KOPT-K1 (cell line): Measurements from ENCODE around the gene EZH2.
A peak's percentile ranks its signal among the peaks of the same experiment; 100 is the strongest.

Experiments
- H3K27ac ChIP-seq: fragments of 200-600 bp; sonication (generic); 2 replicates; pipeline ENCODE4 v1.5.1; 2016; ENCODE audit warnings: antibody characterized with exemption, mild to moderate bottlenecking, low read depth, low read length; ENCODE audit not compliant: poor library complexity, severe bottlenecking
- H3K36me3 ChIP-seq: fragments of 200-600 bp; sonication (generic); 2 replicates; pipeline ENCODE4 v1.5.1; 2017; ENCODE audit warnings: antibody characterized with exemption, mild to moderate bottlenecking, low read length, moderate library complexity; ENCODE audit not compliant: insufficient read depth
- H3K9me3 ChIP-seq: fragments of 200-600 bp; sonication (generic); 2 replicates; pipeline ENCODE4 v1.5.1; 2017; ENCODE audit warnings: antibody characterized with exemption, low read length, mild to moderate bottlenecking; ENCODE audit not compliant: insufficient read depth, poor library complexity, severe bottlenecking

Gene EZH2

GRCh38 chr7:148790850-148791249 lies 93.2 kb downstream of the EZH2 start:
- H3K27ac ChIP-seq: no peak overlapping the region
- peaks cover 98% of the 10 kb centered on the region for H3K36me3 ChIP-seq
- peaks cover 6% of the 10 kb centered on the region for H3K9me3 ChIP-seq

DNA sequence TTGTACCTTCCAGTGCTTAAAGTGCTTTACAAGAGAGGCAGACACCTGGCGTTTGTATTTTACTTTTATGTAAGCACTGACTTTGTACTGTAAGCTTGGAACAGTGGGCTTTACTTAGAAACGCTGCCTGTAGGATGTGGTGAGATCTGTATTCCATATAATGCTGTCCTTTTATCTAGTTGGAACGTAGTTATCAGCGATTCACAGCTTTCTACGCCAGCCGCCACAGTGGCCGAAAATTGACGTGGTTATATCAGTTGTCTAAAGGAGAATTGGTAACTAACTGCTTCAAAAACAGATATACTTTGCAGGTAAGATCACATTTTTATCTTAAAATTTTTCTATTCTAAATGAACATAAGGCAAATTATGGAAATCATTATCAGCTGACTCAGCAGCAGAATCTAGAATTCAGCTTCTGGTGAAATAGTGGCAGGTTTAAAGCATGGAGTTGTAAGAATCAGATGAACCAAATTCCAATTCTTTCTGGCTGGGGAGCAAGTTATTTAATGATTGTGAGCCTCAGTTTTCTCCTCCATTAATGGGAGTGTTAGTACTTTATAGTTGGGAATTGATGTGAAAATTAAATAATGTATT lies 93.9 kb downstream of the EZH2 start:
- Histone ChIP-seq H3K9me3 (peaks cover 6% of the 10 kb centered on the region), H3K36me3 (peaks cover 100% of the 10 kb centered on the region), H3K27ac (no peak overlapping the region)

GRCh38 chr7:148789220-148789619 lies 94.9 kb downstream of the EZH2 start:
- no peak overlapping the region for H3K27ac ChIP-seq
- peaks cover 100% of the 10 kb centered on the region for H3K36me3 ChIP-seq
- H3K9me3 ChIP-seq: peaks cover 2% of the 10 kb centered on the region

GRCh38 chr7:148787571-148788295 lies 96.4 kb downstream of the EZH2 start:
- H3K9me3 ChIP-seq: no peaks in the 10 kb centered on the region
- H3K36me3 ChIP-seq: peaks cover 100% of the 10 kb centered on the region
- H3K27ac ChIP-seq: no peak overlapping the region

DNA sequence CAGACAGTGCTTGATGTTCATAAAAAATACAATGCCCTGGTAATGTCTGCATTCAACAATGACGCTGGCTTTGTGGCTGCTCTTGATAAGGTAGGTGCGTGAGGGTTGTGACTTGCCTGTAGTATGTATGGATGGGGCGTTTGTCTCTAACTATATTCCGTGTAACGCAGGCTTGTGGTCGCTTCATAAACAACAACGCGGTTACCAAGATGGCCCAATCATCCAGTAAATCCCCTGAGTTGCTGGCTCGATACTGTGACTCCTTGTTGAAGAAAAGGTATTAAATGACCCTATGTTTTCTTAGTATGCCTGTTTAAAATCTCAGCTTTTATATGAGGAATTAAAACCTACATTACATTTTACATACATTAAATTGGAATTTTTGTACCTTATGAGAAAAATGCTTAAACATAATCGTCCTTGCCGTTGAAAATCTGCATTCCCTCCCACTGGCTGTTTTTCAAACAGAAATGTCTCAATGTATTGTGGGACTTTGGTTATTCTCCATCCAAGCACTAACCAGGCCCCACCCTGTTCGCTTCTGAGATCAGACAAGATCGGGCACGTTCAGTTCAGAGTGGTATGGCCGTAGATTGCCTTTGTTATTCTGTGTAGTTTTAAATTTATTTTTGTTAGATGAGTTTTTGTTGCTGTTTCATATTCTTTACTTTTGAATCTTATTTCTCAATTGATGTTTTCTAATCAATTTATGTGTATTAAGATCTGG lies 100.1 kb downstream of the EZH2 start:
- Histone ChIP-seq H3K36me3 (peaks cover 98% of the 10 kb centered on the region), H3K27ac (no peak overlapping the region)

DNA sequence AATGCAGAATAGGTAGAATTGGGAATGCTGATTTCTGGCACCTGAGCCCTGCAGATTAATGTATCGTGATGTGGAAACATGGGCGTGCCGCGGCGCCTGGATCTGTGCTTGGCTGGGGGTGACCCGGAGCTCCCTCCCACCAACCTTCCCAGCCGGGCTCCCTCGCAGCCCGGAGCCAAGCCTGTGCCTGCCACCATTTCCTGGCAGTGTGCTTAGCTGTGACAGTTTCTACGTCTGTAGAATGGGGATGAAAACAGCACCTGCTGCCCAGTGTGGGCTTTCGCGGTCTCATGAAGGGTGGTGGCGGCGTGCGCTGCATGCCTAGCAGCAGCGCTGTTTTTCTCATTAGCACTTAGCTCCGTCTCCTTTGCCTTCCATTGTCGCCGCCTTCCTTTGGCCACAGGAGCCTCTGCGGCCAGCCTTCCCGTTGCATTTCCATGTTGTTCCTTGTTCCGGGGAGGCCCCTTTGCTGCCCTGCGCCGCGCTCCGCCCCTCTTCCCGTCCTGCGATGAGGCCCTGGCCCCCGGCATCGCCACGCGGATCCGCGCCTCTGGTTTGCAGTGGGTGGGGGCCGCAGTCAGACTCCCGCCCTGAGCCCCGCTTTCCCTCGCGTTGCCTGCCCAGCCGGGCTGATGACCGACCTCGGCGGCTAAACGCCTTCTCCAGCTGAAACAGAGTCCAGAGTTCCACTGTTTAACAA lies 101.2 kb downstream of the EZH2 start:
- Histone ChIP-seq H3K9me3 (no peaks in the 10 kb centered on the region), H3K36me3 (peaks cover 97% of the 10 kb centered on the region), H3K27ac (no peak overlapping the region)

More for the DNA sequence above, 100.1 kb downstream of the EZH2 start:
- no peaks in the 10 kb centered on the region for H3K9me3 ChIP-seq

- no peaks in the 10 kb centered on the region for H3K9me3 ChIP-seq
- H3K36me3 ChIP-seq: peaks cover 80% of the 10 kb centered on the region
- no peak overlapping the region for H3K27ac ChIP-seq
These were observed 109.6 kb downstream of the EZH2 start for GRCh38 chr7:148774471-148774870.

DNA sequence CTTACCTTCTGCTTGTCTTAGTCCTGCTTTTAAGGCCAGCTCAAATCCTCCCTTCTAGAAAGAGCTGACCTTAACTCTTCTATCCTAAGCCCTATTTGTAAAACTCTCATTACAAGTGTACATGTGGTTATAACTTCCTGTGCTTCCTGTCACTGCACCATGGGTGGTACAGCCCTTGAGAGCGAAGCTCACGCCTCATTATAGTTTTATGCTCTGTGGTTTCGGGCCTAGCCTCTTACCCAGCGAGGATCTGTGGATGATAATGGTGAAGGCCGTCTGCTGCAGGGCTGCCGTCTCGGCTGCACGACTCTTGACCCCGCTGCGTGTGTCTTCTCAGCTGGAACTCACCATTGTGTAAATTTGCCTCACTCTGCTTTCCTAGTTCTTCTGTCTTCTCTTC lies 110.8 kb downstream of the EZH2 start:
- H3K9me3 ChIP-seq: no peaks in the 10 kb centered on the region
- H3K27ac ChIP-seq: peak overlapping the region; percentile 48
- peaks cover 80% of the 10 kb centered on the region for H3K36me3 ChIP-seq

- Histone ChIP-seq H3K9me3 (no peaks in the 10 kb centered on the region), H3K27ac (no peak overlapping the region), H3K36me3 (peaks cover 85% of the 10 kb centered on the region)
These were observed 111.6 kb downstream of the EZH2 start for GRCh38 chr7:148772297-148773089.

GRCh38 chr7:148770004-148770403 lies 114.1 kb downstream of the EZH2 start:
- no peaks in the 10 kb centered on the region for H3K9me3 ChIP-seq
- no peak overlapping the region for H3K27ac ChIP-seq
- H3K36me3 ChIP-seq: peaks cover 86% of the 10 kb centered on the region

DNA sequence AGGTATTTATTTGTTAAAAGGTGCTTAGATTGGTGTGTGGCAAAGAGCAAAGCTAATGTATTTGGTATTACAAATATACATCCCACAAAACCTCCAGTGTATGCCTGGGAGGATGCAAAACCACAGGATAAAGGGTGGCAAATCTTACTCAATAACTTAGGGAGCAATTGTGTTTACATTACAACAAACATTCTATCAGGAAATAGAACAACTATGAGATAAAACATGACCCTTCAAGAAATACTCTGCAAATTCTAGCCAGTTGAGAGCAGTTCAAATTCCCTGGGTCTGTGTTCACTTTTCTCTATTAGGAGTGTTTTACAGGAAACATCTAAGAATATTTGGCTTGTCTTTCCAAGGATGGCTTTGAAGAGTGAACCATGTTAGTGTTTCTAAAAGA lies 120.5 kb downstream of the EZH2 start:
- no peaks in the 10 kb centered on the region for H3K9me3 ChIP-seq

DNA sequence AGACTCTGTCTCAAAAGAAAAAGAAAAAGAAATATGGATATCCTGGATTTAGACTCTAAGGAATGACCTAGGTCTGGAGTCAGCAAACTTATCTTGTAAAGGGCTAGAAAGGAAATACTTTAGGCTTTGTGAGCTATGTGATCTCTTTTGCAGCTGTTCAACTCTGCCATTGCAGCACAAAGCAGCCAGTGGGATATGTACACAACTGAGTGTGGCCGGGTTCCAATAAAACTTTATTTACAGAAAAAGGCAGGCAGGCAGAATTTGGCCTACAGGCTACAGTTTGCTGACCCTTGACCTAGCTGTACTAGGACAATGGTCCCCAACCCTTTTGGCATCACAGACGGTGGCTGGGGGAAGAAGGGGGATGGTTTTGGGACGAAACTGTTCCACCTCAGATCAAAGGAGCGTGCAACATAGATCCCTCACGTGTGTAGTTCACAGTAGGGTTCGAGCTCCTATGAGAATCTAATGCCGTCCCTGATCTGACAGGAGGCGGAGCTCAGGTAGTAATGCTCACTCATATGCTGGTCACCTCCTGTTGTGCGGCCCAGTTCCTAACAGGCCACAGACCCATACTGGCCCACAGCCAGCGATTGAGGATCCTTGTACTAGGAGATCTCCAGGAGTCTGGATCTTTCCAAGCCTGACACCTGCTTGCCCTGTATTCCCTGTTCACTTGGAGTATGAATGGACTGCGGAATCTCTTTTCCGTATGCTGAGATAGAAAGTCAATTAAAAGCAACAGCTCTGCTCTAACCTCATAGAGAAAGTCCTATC lies 122.4 kb downstream of the EZH2 start:
- H3K9me3 ChIP-seq: no peaks in the 10 kb centered on the region
- H3K27ac ChIP-seq: no peak overlapping the region
- H3K36me3 ChIP-seq: peaks cover 78% of the 10 kb centered on the region

More for the DNA sequence above, 120.5 kb downstream of the EZH2 start:
- no peak overlapping the region for H3K27ac ChIP-seq
- peaks cover 77% of the 10 kb centered on the region for H3K36me3 ChIP-seq
